ENCODE data around the gene COL4A2.

DNA sequence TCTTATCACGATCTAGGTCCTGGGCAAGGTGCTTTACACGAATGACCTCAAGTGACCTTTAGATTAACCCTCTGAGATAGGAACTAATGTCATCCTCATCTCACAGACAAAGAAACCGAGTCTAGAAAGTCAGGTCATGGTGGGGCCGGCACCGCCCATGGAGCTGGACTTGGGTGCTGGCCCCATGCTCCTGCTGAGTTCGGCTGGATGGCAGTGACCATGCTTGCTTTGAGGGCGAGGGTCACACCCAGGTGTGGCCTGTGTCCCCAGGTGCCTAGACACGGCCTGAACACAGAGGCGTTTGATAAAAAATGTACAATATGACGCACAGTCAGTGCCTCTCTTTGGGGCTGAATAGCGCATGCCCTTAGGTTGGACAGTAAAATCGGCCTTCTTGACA is 26.8 kb downstream of the COL4A2 start:
- TF ChIP-seq POLR2A (IDR thresholded peaks at IDR 0.05) = no peak
- TF ChIP-seq, protein P1, sequence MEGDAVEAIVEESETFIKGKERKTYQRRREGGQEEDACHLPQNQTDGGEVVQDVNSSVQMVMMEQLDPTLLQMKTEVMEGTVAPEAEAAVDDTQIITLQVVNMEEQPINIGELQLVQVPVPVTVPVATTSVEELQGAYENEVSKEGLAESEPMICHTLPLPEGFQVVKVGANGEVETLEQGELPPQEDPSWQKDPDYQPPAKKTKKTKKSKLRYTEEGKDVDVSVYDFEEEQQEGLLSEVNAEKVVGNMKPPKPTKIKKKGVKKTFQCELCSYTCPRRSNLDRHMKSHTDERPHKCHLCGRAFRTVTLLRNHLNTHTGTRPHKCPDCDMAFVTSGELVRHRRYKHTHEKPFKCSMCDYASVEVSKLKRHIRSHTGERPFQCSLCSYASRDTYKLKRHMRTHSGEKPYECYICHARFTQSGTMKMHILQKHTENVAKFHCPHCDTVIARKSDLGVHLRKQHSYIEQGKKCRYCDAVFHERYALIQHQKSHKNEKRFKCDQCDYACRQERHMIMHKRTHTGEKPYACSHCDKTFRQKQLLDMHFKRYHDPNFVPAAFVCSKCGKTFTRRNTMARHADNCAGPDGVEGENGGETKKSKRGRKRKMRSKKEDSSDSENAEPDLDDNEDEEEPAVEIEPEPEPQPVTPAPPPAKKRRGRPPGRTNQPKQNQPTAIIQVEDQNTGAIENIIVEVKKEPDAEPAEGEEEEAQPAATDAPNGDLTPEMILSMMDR (IDR thresholded peaks at IDR 0.05) = no peak
- no peak for TF ChIP-seq POLR2AphosphoS5 (IDR thresholded peaks at IDR 0.05)

Data from suprapubic skin (tissue), 4 donors.